HepG2 (cell line): ENCODE measurements around the gene DOHH. TPM values are rescaled to one million over a fixed set of nuclear protein-coding genes. Genes with fewer than 3 reads are reported as not detected.

Source experiments
- ATAC-seq: fragments of 200-7000 bp; cut with Tn5 transposase; 3 replicates; pipeline ENCODE4 v1.9.1; 2020; ENCODE audit warnings: mild to moderate bottlenecking, moderate library complexity
- BruUV-seq: library from RNA; stranded (reverse); fragments of 400-500 nt; replicated peaks from 2 replicates; lab custom pipeline; 2021; lab: Mats Ljungman, UMichigan
- CTCF ChIA-PET: fragments of 300-600 bp; formaldehyde crosslinking; extraction: SDS; loops from one replicate; lab custom pipeline; 2021; ENCODE audit warnings: low total read pairs, inconsistent platforms, low intra/inter-chr PET ratio; lab: Yijun Ruan, JAX
- POLR2A ChIA-PET: fragments of 350-600 bp; sonication (Branson Sonifier 250); formaldehyde crosslinking; loops from one replicate; lab custom pipeline; 2020; ENCODE audit warnings: antibody characterized with exemption, inconsistent platforms; lab: Yijun Ruan, JAX
- DNase-seq: peaks from one replicate; pipeline ENCODE4 v3.0.0-alpha.2; 2015; ENCODE audit warnings: low spot score
- FAIRE-seq: peaks from 3 replicates; lab custom pipeline; 2011; peaks lifted over from hg19 to GRCh38; lab: Jason Lieb, UNC
- H2AFZ ChIP-seq: one replicate; pipeline ENCODE4 v1.6.1; 2011; ENCODE audit warnings: low read length, inconsistent platforms
- H3K27ac ChIP-seq: fragments of 300-600 bp; 3 replicates; pipeline ENCODE4 v1.8.0; 2011; ENCODE audit warnings: mixed run types, mild to moderate bottlenecking, mixed read lengths, low read length, inconsistent platforms; ENCODE audit not compliant: insufficient read depth; ENCODE audit errors: extremely low read length
- H3K27me3 ChIP-seq, 2 experiments: fragments of 200-600 bp in 1 of 2; 2 replicates in 1 of 2; 3 replicates in 1 of 2; pipeline versions ENCODE4 v1.6.0 to v1.8.0; 2011; ENCODE audit warnings: low read length in 2 of 2, mild to moderate bottlenecking in 2 of 2, moderate library complexity in 2 of 2, inconsistent platforms in 1 of 2; ENCODE audit not compliant: insufficient read depth in 2 of 2, control insufficient read depth in 1 of 2
- H3K36me3 ChIP-seq, 2 experiments: fragments of 200-600 bp in 1 of 2; replicated peaks in 1 of 2; 2 replicates in 1 of 2; 3 replicates in 1 of 2; pipeline versions ENCODE4 v1.5.1 to v1.8.0; 2011; ENCODE audit warnings: low read length in 2 of 2, inconsistent platforms in 1 of 2; ENCODE audit not compliant: insufficient read depth in 2 of 2, control insufficient read depth in 1 of 2
- H3K4me1 ChIP-seq: 2 replicates; pipeline ENCODE4 v1.5.1; 2012; ENCODE audit warnings: low read length, inconsistent platforms; ENCODE audit not compliant: insufficient read depth
- H3K4me2 ChIP-seq: 2 replicates; pipeline ENCODE4 v1.6.0; 2011; ENCODE audit warnings: low read depth, low read length, inconsistent platforms
- H3K4me3 ChIP-seq, 3 experiments: fragments of 200-600 bp in 1 of 3; sonication (generic), shearing (Covaris generic) in 1 of 3; replicated peaks in 1 of 3; 2 replicates each; pipeline ENCODE4 v1.5.1; 2011 to 2016; ENCODE audit warnings: low read length in 3 of 3, inconsistent platforms in 2 of 3, low read depth in 2 of 3, mild to moderate bottlenecking in 2 of 3, control low read depth in 1 of 3, mixed read lengths in 1 of 3; ENCODE audit not compliant: insufficient read depth in 1 of 3
- H3K79me2 ChIP-seq: one replicate; pipeline ENCODE4 v1.6.1; 2011; ENCODE audit warnings: low read length, inconsistent platforms; ENCODE audit not compliant: insufficient read depth
- H3K9ac ChIP-seq: 2 replicates; pipeline ENCODE4 v1.6.0; 2011; ENCODE audit warnings: mild to moderate bottlenecking, low read depth, low read length, inconsistent platforms; ENCODE audit not compliant: insufficient read depth
- H3K9me3 ChIP-seq: 2 replicates; pipeline ENCODE4 v1.5.1; 2012; ENCODE audit warnings: mild to moderate bottlenecking, low read length
- H4K20me1 ChIP-seq: 2 replicates; pipeline ENCODE4 v1.6.0; 2011; ENCODE audit warnings: inconsistent platforms, mild to moderate bottlenecking, low read length, moderate library complexity; ENCODE audit not compliant: insufficient read depth
- ATRX ChIP-seq: sonication (generic); formaldehyde crosslinking; IDR thresholded peaks from 2 replicates; pipeline ENCODE4 v1.4.0; 2020; ENCODE audit warnings: missing genetic modification reagents, borderline replicate concordance
- FOXA3 ChIP-seq: IDR thresholded peaks from 2 replicates; pipeline ENCODE4 v1.6.1; 2016; ENCODE audit warnings: missing genetic modification reagents, missing compliant biosample characterization
- HDAC2 ChIP-seq: sonication (generic); formaldehyde crosslinking; IDR thresholded peaks from 2 replicates; pipeline ENCODE4 v1.4.0; 2020; ENCODE audit warnings: missing genetic modification reagents
- IKZF1 ChIP-seq: fragments of 450-650 bp; IDR thresholded peaks from 2 replicates; pipeline ENCODE4 v1.7.1; 2016
- KLF12 ChIP-seq: sonication (generic); formaldehyde crosslinking; IDR thresholded peaks from 2 replicates; pipeline ENCODE4 v1.4.0; 2020; ENCODE audit warnings: missing genetic modification reagents, borderline replicate concordance
- KMT2B ChIP-seq: IDR thresholded peaks from 2 replicates; pipeline ENCODE4 v1.6.1; 2016; ENCODE audit warnings: missing genetic modification reagents, missing compliant biosample characterization
- POLR2A ChIP-seq, 2 experiments: IDR thresholded peaks; 2 replicates each; pipeline ENCODE4 v1.6.1; 2011; ENCODE audit warnings: low read depth in 2 of 2, low read length in 2 of 2, mild to moderate bottlenecking in 1 of 2, moderate library complexity in 1 of 2; ENCODE audit not compliant: insufficient read depth in 1 of 2
- SNAI1 ChIP-seq: sonication (generic); formaldehyde crosslinking; IDR thresholded peaks from 2 replicates; pipeline ENCODE4 v1.5.0; 2020; ENCODE audit warnings: mild to moderate bottlenecking, missing genetic modification reagents, borderline replicate concordance
- SPEN ChIP-seq: sonication (generic); formaldehyde crosslinking; IDR thresholded peaks from 2 replicates; pipeline ENCODE4 v1.5.1; 2020; ENCODE audit warnings: low read depth, mild to moderate bottlenecking, missing genetic modification reagents
- ZNF101 ChIP-seq: sonication (generic); formaldehyde crosslinking; IDR thresholded peaks from 2 replicates; pipeline ENCODE4 v1.4.0; 2020; ENCODE audit warnings: mild to moderate bottlenecking, low read depth, missing genetic modification reagents, borderline replicate concordance
- ZNF121 ChIP-seq: sonication (generic); formaldehyde crosslinking; IDR thresholded peaks from 2 replicates; pipeline ENCODE4 v1.5.0; 2020; ENCODE audit warnings: mild to moderate bottlenecking, missing genetic modification reagents
- ZNF776 ChIP-seq: sonication (generic); formaldehyde crosslinking; IDR thresholded peaks from 2 replicates; pipeline ENCODE4 v1.4.0; 2020; ENCODE audit warnings: mild to moderate bottlenecking, missing genetic modification reagents
- WGBS: methylation state at CpG from one replicate; pipeline ENCODE4 v1.1.6; 2017; ENCODE audit warnings: low lambda C conversion rate; 5-methylcytosine and 5-hydroxymethylcytosine counted together
- in situ Hi-C: cut with HindIII; loops from 2 replicates; pipeline ENCODE4 v1.10.0; 2017; ENCODE audit warnings: low pct_unique_long_range_greater_than_20kb; ENCODE audit not compliant: extremely low pct_ligation_motif_present
- intact Hi-C: fragments of 100-400 bp; cut with micrococcal nuclease; formaldehyde crosslinking; loops from one replicate; pipeline ENCODE4 v1.10.0; 2022; ENCODE audit not compliant: unreplicated experiment
- polyA plus RNA-seq, 8 experiments: library from polyadenylated mRNA; depleted of rRNA in 3 of 8; stranded (reverse) in 7 of 8; unstranded in 1 of 8; fragments of >200 nt; fragmentation: Illumina TruSeq in 4 of 8; extraction: Trizol in 4 of 8; gene quantifications; 2 replicates each; pipeline versions ENCODE4 v1.2.1 to v1.2.3, GENCODE V29; 2011 to 2016; ENCODE audit warnings: low read depth in 4 of 8, missing spikeins in 1 of 8, mixed read lengths in 1 of 8; ENCODE audit not compliant: insufficient read depth in 1 of 8
- total RNA-seq, 5 experiments: library from RNA; depleted of rRNA; stranded (reverse); fragments of >200 nt; fragmentation: Illumina TruSeq; extraction: Trizol; gene quantifications; 2 replicates each; pipeline ENCODE4 v1.2.3, GENCODE V29; 2016; ENCODE audit warnings: low read depth in 1 of 5
- TF ChIP-seq, protein P1 (sequence below): sonication (generic); formaldehyde crosslinking; IDR thresholded peaks from 2 replicates; pipeline ENCODE4 v1.8.0; 2023; ENCODE audit warnings: mild to moderate bottlenecking, missing genetic modification reagents
- TF ChIP-seq, protein P2 (sequence below): sonication (generic); formaldehyde crosslinking; IDR thresholded peaks from 2 replicates; pipeline ENCODE4 v1.4.0; 2020; ENCODE audit warnings: missing genetic modification reagents; ENCODE audit errors: not compliant biosample characterization
- TF ChIP-seq, protein P3 (sequence below): sonication (generic); formaldehyde crosslinking; IDR thresholded peaks from 2 replicates; pipeline ENCODE4 v1.4.0; 2020; ENCODE audit warnings: low read depth, missing genetic modification reagents
- TF ChIP-seq, protein P4 (sequence below): IDR thresholded peaks from 2 replicates; pipeline ENCODE4 v1.4.0; 2020; ENCODE audit warnings: mild to moderate bottlenecking, missing genetic modification reagents

The DOHH gene
- total and polyA plus RNA-seq, 2 of the 13 experiments (the other 11 are each of a cell fraction or from before 2014, with no cell fraction given): 3.5 to 13.7 TPM

DNA sequence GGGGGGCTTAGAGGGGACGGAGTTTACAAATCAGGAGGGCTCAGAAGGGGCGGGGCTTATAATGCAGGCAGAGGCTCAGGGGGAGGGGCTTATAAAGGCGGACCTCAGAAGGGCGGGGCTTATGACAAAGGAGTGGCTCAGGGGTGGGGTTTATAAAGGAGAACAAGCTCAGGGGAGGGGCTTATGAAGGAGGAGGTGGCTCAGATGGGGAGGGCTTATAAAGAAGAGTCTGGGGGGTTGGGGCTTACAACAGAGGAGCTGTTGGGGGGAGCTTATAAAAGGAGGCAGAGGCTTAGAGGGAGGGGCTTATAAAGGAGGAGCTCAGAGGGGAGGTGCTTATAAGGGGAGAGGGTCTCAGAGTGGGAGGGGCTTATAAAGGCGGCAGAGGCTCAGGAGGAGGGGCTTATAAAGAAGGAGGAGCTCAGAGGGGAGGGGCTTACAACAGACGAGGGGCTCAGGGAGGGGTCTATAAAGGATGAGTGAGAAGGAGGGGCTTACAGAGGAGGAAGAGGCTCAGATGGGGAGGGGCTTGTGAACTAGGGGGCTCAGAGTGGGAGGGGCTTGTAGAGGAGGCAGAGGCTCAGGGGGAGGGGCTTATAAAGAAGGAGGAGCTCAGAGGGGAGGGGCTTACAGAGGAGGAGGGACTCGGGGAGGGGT lies 21.2 kb downstream of the DOHH start:
- in situ Hi-C loops: no loop called here
- Histone ChIP-seq H3K4me3 (no peak overlapping the region), H3K4me2 (no peak overlapping the region), H4K20me1 (no peaks in the 10 kb centered on the region), H3K79me2 (no peaks in the 10 kb centered on the region), H3K9me3 (no peaks in the 10 kb centered on the region), H3K4me1 (peaks cover 22% of the 10 kb centered on the region), H2AFZ (no peak overlapping the region), H3K27ac (no peak overlapping the region), H3K36me3 (no peaks in the 10 kb centered on the region), H3K9ac (no peak overlapping the region), H3K27me3 (no peaks in the 10 kb centered on the region)
- BruUV-seq: no TSS peak
- intact Hi-C loops: no loop called here
- WGBS: 71% methylated on average over 7 of the region's 7 CpGs
- ChIA-PET CTCF (no interaction called here), POLR2A (interaction anchor here (1.0 to 3.0 kb wide), 6 partner anchors 10 to 194 kb away, joined by 3 to 24 read pairs (median 6); partner anchors contain the start of gene DOHH)
- ATAC-seq (no peak), DNase-seq (no peak), FAIRE-seq (no peak)
- TF ChIP-seq ATRX (CRISPR knock-in tag) (no peak), POLR2A (IDR thresholded peaks at IDR 0.05; ENCODE audit: insufficient read depth in 1 of 2, low read depth in 2 of 2, low read length in 2 of 2) (no peak), ZNF121 (CRISPR knock-in tag) (no peak), KLF12 (CRISPR knock-in tag) (no peak), KMT2B (CRISPR knock-in tag) (no peak), ZNF776 (CRISPR knock-in tag) (no peak), ZNF101 (no peak), FOXA3 (no peak), SNAI1 (CRISPR knock-in tag) (no peak), SPEN (CRISPR knock-in tag) (no peak), IKZF1 (no peak), HDAC2 (CRISPR knock-in tag) (no peak)
- TF ChIP-seq, protein P1, sequence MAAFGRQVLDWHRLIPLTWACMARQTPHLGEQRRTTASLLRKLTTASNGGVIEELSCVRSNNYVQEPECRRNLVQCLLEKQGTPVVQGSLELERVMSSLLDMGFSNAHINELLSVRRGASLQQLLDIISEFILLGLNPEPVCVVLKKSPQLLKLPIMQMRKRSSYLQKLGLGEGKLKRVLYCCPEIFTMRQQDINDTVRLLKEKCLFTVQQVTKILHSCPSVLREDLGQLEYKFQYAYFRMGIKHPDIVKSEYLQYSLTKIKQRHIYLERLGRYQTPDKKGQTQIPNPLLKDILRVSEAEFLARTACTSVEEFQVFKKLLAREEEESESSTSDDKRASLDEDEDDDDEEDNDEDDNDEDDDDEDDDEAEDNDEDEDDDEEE: no peak
- TF ChIP-seq, protein P2, sequence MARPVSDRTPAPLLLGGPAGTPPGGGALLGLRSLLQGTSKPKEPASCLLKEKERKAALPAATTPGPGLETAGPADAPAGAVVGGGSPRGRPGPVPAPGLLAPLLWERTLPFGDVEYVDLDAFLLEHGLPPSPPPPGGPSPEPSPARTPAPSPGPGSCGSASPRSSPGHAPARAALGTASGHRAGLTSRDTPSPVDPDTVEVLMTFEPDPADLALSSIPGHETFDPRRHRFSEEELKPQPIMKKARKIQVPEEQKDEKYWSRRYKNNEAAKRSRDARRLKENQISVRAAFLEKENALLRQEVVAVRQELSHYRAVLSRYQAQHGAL: no peak
- TF ChIP-seq, protein P3, sequence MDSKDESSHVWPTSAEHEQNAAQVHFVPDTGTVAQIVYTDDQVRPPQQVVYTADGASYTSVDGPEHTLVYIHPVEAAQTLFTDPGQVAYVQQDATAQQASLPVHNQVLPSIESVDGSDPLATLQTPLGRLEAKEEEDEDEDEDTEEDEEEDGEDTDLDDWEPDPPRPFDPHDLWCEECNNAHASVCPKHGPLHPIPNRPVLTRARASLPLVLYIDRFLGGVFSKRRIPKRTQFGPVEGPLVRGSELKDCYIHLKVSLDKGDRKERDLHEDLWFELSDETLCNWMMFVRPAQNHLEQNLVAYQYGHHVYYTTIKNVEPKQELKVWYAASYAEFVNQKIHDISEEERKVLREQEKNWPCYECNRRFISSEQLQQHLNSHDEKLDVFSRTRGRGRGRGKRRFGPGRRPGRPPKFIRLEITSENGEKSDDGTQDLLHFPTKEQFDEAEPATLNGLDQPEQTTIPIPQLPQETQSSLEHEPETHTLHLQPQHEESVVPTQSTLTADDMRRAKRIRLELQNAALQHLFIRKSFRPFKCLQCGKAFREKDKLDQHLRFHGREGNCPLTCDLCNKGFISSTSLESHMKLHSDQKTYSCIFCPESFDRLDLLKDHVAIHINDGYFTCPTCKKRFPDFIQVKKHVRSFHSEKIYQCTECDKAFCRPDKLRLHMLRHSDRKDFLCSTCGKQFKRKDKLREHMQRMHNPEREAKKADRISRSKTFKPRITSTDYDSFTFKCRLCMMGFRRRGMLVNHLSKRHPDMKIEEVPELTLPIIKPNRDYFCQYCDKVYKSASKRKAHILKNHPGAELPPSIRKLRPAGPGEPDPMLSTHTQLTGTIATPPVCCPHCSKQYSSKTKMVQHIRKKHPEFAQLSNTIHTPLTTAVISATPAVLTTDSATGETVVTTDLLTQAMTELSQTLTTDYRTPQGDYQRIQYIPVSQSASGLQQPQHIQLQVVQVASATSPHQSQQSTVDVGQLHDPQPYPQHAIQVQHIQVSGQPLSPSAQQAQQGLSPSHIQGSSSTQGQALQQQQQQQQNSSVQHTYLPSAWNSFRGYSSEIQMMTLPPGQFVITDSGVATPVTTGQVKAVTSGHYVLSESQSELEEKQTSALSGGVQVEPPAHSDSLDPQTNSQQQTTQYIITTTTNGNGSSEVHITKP (CRISPR knock-in tag): no peak
- TF ChIP-seq, protein P4, sequence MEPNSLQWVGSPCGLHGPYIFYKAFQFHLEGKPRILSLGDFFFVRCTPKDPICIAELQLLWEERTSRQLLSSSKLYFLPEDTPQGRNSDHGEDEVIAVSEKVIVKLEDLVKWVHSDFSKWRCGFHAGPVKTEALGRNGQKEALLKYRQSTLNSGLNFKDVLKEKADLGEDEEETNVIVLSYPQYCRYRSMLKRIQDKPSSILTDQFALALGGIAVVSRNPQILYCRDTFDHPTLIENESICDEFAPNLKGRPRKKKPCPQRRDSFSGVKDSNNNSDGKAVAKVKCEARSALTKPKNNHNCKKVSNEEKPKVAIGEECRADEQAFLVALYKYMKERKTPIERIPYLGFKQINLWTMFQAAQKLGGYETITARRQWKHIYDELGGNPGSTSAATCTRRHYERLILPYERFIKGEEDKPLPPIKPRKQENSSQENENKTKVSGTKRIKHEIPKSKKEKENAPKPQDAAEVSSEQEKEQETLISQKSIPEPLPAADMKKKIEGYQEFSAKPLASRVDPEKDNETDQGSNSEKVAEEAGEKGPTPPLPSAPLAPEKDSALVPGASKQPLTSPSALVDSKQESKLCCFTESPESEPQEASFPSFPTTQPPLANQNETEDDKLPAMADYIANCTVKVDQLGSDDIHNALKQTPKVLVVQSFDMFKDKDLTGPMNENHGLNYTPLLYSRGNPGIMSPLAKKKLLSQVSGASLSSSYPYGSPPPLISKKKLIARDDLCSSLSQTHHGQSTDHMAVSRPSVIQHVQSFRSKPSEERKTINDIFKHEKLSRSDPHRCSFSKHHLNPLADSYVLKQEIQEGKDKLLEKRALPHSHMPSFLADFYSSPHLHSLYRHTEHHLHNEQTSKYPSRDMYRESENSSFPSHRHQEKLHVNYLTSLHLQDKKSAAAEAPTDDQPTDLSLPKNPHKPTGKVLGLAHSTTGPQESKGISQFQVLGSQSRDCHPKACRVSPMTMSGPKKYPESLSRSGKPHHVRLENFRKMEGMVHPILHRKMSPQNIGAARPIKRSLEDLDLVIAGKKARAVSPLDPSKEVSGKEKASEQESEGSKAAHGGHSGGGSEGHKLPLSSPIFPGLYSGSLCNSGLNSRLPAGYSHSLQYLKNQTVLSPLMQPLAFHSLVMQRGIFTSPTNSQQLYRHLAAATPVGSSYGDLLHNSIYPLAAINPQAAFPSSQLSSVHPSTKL: no peak
